ENCODE data around the gene OR10G3. TPM values are rescaled to one million over a fixed set of nuclear protein-coding genes. Genes with fewer than 3 reads are reported as not detected.

Gene OR10G3
- total RNA-seq, 1 experiment from 2014 or later = not detected

DNA sequence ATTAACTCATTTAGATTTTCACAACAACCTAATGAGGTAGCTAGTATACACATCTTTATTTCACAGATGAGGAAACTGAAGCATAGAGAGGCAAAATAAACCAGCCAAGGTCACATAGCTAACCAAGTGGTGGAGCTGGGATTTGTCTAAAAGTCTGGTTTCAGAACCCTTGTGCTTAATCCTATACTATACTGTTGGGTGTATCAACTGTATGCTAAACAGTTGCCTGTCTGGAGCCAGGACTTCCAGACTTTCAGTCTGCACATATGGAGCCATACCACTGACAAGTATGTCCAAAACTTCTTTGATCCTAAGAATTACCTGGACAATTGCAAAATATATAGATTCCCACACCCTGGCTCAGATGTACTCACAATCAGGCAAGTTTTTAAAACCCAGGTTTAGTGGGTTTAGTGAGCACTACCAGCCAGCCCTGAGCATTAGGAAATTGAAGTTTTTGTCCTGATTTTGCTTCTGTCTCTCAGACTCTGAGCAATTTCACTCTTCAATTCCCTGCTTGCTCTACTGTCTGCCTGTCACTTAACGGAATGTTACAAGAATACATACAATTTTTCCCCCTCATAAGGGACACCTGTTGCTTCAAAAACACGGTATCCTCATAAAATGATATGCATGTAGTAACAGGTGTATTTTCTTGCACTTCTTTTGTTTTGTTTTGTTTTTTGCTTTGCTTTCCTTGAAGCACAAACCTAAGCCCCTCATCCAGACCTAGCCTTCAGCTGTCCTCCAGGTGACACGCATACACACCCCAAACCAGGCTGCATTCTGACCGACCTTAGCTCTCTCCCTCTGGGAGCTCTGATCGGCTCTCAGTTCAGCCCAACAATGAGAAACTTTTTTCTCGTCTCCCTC is 44.1 kb downstream of the OR10G3 start:
- DNase-seq (ENCODE audit: low spot score) = no peak

DNA sequence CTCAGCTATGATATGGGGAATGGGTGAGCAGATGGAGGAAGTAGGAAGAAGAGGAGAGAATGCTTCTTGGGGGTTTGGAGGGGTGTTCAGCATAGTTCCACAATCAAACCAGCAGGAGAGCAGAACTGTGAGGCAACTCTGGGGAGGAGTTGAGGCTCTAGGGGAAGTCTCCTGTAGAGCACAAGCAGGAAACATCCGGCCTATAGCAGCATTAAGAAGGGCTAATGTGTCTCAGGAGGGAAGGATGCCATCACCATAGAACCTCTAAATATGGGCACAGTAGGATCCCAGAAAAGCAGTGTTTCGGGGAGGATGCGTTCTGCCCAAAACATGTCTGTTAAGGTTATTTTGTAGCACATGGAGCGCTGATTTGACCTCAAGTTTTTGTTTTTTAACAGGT is 45.3 kb downstream of the OR10G3 start:
- DNase-seq (ENCODE audit: low spot score) = no peak

DNA sequence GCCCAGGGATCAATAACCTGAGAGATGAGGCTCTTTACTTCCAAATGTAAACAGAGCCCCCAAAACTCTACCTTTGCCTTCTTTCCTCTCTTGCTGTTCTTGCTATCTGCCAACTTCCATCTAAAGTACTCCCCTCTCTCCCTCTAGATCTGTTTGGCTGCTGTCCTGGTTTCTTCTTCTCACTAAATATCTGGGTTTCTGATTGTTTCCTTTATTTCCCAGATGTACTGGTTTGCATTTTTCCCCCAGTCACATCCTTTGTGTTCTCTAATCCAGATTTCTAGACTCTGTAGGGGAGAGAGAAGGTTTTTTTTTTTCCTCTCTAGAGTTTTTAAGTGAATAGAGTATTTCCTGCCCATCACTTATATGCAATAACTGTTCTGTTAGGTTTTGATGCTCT is 46.6 kb downstream of the OR10G3 start:
- DNase-seq (ENCODE audit: low spot score) = no peak

DNA sequence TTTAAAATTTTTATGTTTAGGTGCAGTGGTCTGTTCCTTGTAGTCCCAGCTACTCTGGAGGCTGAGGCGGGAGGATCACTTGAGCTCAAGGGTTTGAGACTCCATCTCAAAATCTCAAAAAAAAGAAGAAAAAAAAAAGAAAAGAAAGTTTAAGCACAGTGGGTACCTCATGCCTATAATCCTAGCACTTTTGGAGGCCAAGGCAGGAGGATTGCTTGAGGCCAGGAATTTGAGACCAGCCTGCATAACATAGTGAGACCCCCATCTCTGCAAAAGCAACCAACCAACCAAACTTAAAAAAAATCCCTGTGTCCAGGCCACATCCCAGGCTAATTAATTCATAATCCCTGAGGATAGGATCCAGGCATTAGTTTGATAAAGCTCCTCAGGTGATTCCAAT is 50.4 kb downstream of the OR10G3 start:
- DNase-seq (ENCODE audit: low spot score) = no peak

DNA sequence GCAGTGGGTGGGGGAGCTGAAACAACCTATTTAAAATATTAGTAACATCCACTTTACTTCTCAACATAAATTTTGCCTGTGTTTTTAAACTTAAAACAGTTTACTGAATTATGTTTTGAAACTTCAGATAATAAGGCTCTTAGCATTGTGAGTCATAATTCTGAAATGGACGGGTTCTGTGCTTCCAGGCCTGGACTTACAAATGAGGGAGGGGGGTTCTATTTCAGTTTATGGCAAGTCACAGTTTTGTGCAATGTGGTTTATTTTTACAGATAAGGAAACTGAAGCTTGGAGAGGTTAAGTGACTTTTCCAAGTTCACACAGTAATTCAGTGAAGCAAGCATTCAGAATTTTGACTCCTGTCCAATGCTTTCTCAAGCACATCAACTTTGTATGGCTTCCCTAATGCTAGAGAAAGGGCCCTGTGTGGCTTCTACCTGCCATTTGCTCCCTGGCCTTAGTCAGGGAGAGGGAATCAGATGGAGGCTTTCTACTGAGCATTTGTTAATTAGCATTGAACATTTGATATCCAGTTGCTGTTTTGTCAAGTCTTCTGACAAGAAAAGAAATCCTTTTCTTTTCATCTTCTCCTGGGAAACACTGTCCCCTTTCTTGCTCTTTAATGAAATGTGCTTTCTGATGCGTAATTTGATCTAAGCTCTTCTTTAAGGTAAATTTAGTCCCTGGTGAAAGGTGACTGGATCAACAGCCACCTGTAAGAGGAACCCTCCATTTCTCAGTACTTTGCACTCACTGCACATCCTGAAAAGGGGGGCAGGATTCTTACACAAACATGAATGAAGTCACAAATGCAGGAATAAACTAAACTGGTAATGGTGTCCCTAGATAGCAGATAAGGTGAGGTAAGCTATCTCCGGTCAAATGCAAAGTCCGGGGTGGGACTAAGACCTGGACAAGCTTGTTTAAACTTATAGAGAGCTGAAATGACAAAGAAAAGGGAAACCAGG is 51.2 kb downstream of the OR10G3 start:
- DNase-seq (ENCODE audit: low spot score) = no peak

DNA sequence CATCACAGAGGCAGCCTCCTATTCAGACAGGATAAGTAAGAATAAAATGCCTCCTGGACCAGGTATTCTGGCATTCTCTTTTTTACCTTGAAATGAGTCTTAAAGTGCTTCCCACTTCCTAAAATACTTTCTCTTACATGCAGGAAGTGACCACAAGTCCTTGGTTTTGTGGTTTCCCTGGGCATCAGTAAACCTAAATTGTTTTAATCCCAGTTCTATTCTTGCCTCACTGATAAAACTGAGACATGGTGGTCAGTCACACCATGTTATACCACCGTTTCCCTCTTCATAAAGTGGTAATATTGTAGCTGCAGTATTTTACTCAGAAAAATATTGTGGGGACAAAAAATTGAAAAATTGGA is 52.6 kb downstream of the OR10G3 start:
- no peak for DNase-seq (ENCODE audit: low spot score)

DNA sequence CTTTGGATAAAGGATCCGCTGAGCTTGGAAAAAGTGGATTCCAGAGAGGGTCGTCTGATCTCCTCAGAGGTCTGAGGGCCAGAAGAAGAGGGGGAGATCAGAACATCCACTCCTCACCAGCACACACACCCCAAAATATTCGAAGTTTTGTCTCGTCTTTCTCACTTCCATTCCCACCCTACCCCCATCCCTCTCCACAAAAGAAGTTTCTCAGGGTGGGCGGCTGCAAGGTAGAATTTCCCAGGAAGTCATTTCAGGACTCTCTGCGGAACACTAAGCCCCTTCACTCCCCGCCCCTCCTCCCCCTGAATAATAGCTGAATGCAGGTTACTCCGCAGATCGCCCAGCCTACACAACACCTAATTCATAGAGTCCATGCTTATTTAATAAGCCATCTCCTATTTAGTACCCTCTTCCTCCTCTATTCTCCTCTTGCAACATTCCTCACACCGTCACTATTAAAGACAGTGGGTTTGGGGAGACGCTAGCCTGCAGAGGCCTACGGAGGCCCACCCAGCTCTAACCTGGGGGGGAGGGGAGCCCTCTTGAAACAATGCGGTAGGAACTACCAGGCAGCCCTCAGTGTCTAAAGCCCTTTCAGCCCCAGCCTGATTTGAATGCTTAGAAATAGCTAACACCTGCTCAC is 53.1 kb downstream of the OR10G3 start:
- no peak for DNase-seq (ENCODE audit: low spot score)

DNA sequence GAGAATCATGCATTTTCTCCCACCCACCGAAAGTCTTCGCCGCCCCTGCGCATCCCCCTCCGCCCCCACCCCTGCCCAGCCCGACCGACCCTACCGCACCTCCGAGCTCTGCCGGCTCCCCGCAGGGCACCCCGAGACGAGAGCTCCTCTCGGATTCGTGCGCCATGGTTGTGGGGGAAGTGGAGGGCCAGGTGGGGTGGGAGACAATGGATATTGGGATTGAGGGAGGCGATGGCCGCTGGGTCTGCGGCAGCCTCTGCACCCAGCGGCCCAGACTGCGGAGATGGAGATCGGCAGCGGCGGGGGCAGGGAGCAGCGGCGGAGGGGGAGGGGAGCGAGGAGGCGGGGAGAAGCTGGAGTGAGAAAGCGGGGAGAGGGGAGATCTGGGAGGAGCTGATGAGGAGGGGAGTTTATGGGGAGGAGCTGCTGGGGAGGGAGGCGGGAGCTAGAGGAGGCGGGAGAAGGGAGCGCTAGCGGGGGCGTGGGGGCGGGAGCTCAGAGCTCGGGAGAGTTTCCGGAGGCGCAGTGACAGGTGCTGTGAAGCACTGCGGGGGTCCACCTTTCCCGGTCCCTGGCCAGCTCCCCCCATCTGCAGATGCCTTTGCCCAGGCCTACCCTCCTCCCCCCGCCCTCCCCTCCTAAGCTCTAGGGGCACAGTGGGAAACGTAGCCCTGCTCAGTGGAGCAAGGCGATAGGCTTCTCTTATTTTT is 53.8 kb downstream of the OR10G3 start, which contains the start of gene SALL2:
SALL2 (minus strand) TSS at position 385 of the 710 bp plus-strand sequence; CDS start at position 166, 219 bp downstream.
- DNase-seq (ENCODE audit: low spot score) = no peak

DNA sequence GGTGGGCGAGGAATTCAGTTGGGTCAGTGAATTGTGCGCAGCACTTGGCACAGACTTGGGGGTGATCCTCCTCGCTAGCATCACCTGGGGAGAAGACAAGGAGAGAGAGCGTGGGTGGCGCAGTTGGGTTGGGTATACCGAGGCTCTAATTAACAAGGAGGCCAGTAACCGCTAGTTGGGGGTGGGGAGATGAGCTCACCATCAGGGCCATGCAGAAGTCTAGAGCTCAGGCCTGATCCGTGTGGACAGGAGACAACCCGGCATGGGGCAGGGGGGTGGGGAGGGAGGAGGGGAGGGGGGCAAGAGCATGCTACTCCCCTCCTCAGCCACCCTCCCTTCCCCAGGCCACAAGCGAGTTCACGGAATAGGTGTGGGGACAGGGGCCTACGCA is 54.3 kb downstream of the OR10G3 start:
- no peak for DNase-seq (ENCODE audit: low spot score)

DNA sequence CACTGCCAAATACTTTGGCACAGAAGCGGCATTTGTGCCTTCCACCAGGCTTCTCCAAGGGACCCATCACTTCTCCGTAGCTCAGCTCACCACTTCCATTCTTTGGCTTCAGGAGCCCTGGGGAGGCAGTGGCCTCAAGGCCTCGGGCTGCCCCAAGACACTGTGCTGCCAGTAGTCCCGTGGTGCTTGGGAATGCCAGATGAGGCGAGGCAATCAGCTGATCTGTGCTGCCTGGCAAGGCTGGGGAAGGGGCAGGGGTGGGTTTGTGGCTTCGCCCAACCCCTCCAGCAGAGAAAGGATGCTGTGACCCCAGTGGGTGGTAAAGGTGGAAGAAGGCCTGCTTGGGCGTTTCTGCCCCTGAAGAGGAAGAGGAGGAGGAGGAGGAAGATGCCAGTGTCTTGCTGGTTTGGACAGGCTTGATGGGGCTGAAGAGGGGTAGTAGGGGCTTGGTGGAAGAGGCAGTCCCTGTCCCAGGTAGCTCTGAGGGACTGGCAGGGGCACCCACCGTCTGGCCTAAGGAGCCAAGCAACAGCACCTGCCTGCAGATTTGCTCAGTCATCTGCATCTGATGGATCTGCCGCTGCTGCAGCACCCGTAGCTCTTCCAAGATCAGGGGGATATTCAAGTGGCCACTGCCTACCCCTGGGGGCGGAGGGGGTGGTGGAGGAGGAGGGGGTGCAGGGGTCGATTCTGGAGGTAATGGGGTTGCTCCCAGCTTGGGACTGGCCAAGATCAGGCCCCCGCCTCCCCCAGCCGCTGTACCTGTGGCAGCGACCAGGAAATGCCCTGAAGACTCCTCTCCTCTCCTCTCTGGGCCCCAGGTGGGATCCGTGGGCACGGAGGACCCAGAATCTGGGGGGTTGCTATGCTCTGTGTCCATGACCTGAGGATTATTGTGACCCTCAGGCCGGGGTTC is 55.0 kb downstream of the OR10G3 start:
- no peak for DNase-seq (ENCODE audit: low spot score)

DNA sequence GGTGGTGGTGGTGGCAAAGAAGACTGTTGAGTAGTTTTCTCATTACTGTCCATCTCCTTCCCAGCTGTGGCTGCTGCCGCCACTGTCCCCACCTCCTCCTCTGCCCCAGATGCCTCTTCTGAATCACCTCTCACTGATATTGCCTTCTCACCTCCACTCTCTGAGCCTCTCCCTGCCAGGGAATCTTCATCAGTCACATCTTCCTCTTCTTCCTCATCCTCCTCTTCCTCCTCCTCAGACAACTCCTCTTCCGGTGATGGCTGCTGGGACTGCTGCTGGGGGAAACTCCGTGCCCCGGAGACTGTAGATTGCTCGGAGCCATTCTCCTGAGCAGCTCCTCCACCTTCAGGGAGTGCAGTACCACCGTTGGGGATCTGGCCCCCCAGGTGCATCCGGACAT is 56.7 kb downstream of the OR10G3 start:
- no peak for DNase-seq (ENCODE audit: low spot score)

DNA sequence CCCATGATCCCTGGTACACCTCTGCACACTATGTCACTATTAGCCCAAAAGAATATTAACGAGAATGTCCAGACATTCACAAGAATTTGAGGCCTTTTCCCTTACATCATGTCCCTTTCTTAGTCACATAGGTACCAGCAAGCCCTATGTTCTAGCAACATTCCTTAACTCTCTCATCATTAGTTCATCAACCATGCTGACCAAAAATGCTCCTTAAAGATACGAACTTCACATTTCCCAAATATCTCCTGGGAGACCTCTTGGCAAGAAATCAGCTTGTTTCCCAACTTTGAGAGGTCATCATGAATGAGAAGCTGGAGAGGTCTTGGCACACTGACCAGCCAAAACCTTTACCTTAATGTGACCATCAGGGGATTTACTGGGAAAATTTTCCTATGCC is 58.4 kb downstream of the OR10G3 start:
- DNase-seq (ENCODE audit: low spot score) = peak; percentile 11

DNA sequence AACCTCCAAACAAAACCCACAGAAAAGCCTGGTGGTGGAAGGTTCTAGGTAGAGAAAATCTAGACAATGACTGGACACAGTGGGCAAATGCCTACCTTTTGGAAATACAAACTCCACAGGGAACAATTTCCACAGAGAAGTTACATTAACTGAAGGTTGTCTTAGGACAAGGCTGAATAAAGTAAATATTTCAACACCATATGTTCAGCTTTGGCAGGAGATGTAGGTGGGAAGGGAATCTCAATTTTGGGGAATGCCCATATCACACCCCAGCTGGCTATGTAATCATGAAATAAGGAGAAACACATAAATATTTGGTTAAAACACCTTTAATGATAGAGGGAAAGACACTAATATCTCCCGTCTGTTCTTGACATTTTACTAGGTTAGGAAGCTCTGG is 59.1 kb downstream of the OR10G3 start:
- DNase-seq (ENCODE audit: low spot score) = no peak

DNA sequence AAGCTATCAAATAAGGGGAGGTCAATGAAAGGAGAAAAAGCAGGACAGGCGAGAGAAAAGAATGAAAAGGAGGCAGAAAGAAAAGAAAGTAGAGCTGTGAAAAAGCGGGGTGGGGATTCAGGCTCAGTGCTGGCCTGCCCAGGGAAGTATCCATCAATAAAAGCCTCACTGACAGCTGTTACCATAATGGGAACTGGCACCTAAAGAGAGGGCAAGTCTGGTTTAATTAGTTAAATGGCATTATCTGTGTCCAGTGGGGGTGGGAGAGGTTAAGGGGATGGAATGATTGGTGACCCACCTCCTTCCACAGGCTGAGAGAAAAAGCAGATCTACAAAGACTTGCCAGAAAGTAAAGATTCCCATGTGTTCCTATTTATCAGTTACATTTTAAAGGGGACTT is 61.2 kb downstream of the OR10G3 start:
- no peak for DNase-seq (ENCODE audit: low spot score)

Other genes starting within 250 kb of the OR10G3 start
- 88.6 and 104 TPM in 2 replicates for gene SUPT16H, start 196.1 kb downstream of the OR10G3 start, total RNA-seq (2014; rRNA removed; shearing (Covaris generic))
- gene CHD8, start 124.0 kb downstream of the OR10G3 start, total RNA-seq (2014; rRNA removed; shearing (Covaris generic)) = 19.5 and 26.5 TPM in 2 replicates
- gene RAB2B, start 103.1 kb downstream of the OR10G3 start, total RNA-seq (2014; rRNA removed; shearing (Covaris generic)) = 17.5 and 22.9 TPM in 2 replicates
- 12.7 and 14.3 TPM in 2 replicates for gene TOX4, start 102.9 kb downstream of the OR10G3 start, total RNA-seq (2014; rRNA removed; shearing (Covaris generic))
- gene METTL3, start 68.7 kb downstream of the OR10G3 start, total RNA-seq (2014; rRNA removed; shearing (Covaris generic)) = 55.3 and 56.8 TPM in 2 replicates
- 0.06 and 0.75 TPM in 2 replicates for gene SALL2, start 53.7 kb downstream of the OR10G3 start, total RNA-seq (2014; rRNA removed; shearing (Covaris generic))
- gene OR10G2, start 54.9 kb upstream of the OR10G3 start, total RNA-seq (2014; rRNA removed; shearing (Covaris generic)) = not detected in 2 replicates
- not detected in 2 replicates for gene OR4E2, start 73.8 kb upstream of the OR10G3 start, total RNA-seq (2014; rRNA removed; shearing (Covaris generic))
- gene OR4E1, start 93.7 kb upstream of the OR10G3 start, total RNA-seq (2014; rRNA removed; shearing (Covaris generic)) = not detected in 2 replicates